GM12865 (cell line): ENCODE measurements around the gene ATP2C2.

Experiments used
- DNase-seq: peaks from one replicate; pipeline ENCODE4 v3.0.0; 2010; ENCODE audit warnings: low read depth
- H3K4me3 ChIP-seq: 2 replicates; pipeline ENCODE4 v1.5.1; 2011; ENCODE audit warnings: mild to moderate bottlenecking, low read depth, low read length, control low read depth
- TF ChIP-seq, protein P1 (sequence below): IDR thresholded peaks from 2 replicates; pipeline ENCODE4 v1.5.1; 2011; ENCODE audit warnings: low read length, control low read depth, low read depth, inconsistent platforms; ENCODE audit not compliant: insufficient read depth; ENCODE audit errors: missing control alignments

Gene ATP2C2

DNA sequence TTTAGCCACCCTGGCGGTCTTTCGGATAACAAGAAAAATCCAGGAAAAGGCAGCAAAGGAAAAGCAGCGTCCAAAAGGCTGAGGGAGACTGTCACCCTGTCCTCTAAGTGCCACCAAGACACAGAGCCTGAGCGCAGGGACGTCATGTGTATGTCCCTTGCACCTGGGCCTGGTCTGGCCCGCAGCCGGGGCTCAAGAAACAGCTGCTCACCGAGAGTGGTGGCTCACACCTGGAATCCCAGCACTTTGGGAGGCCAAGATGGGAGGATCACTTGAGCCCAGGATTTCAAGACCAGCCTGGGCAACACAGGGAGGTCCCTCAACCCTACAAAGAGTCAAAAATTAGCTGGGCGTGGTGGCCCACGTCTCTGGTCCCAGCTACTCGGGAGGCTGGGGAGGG, 145.3 kb downstream of the ATP2C2 start:
- TF ChIP-seq, protein P1, sequence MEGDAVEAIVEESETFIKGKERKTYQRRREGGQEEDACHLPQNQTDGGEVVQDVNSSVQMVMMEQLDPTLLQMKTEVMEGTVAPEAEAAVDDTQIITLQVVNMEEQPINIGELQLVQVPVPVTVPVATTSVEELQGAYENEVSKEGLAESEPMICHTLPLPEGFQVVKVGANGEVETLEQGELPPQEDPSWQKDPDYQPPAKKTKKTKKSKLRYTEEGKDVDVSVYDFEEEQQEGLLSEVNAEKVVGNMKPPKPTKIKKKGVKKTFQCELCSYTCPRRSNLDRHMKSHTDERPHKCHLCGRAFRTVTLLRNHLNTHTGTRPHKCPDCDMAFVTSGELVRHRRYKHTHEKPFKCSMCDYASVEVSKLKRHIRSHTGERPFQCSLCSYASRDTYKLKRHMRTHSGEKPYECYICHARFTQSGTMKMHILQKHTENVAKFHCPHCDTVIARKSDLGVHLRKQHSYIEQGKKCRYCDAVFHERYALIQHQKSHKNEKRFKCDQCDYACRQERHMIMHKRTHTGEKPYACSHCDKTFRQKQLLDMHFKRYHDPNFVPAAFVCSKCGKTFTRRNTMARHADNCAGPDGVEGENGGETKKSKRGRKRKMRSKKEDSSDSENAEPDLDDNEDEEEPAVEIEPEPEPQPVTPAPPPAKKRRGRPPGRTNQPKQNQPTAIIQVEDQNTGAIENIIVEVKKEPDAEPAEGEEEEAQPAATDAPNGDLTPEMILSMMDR = no peak
- DNase-seq = no peak
- H3K4me3 ChIP-seq = no peak overlapping the region
